H1 (cell line): ENCODE measurements around the gene MPEG1. TPM values are rescaled to one million over a fixed set of nuclear protein-coding genes. Genes with fewer than 3 reads are reported as not detected.

Source experiments
- CTCF ChIA-PET: fragments of 300-600 bp; sonication (Branson Sonifier 250); formaldehyde crosslinking; loops from one replicate; lab custom pipeline; 2021; ENCODE audit not compliant: partially characterized antibody; lab: Charles Lee
- POLR2A ChIA-PET: fragments of 300-600 bp; sonication (Branson Sonifier 250); formaldehyde crosslinking; loops from one replicate; lab custom pipeline; 2021; ENCODE audit warnings: inconsistent platforms; ENCODE audit not compliant: partially characterized antibody; lab: Charles Lee
- DNase-seq, 2 experiments: peaks; one replicate each; pipeline versions ENCODE4 v3.0.0 to v3.0.0-alpha.2; 2010 to 2022; ENCODE audit warnings: low spot score in 2 of 2, low read depth in 1 of 2, mixed read lengths in 1 of 2
- FAIRE-seq: peaks from 2 replicates; lab custom pipeline; 2011; peaks lifted over from hg19 to GRCh38; lab: Jason Lieb, UNC
- H2AFZ ChIP-seq: 2 replicates; pipeline ENCODE4 v1.8.1; 2012; ENCODE audit warnings: low read length, inconsistent platforms
- H2AK5ac ChIP-seq: 2 replicates; pipeline ENCODE4 v1.6.1; 2013; ENCODE audit warnings: low read depth, low read length
- H2BK120ac ChIP-seq: replicated peaks from 2 replicates; pipeline ENCODE3; 2013; ENCODE audit warnings: low read depth, low read length, inconsistent platforms
- H2BK12ac ChIP-seq: 2 replicates; pipeline ENCODE4 v1.6.1; 2013; ENCODE audit warnings: low read depth, low read length
- H2BK15ac ChIP-seq: 2 replicates; pipeline ENCODE4 v1.6.1; 2013; ENCODE audit warnings: low read length
- H2BK20ac ChIP-seq: 2 replicates; pipeline ENCODE4 v1.6.1; 2013; ENCODE audit warnings: low read length
- H2BK5ac ChIP-seq: 2 replicates; pipeline ENCODE4 v1.6.1; 2013; ENCODE audit warnings: low read depth, low read length
- H3K14ac ChIP-seq: 2 replicates; pipeline ENCODE4 v1.6.1; 2013; ENCODE audit warnings: inconsistent platforms; ENCODE audit not compliant: insufficient read length
- H3K18ac ChIP-seq: 2 replicates; pipeline ENCODE4 v1.6.1; 2013; ENCODE audit warnings: low read length; ENCODE audit errors: extremely low read depth
- H3K23ac ChIP-seq: 2 replicates; pipeline ENCODE4 v1.6.1; 2013; ENCODE audit warnings: inconsistent platforms; ENCODE audit not compliant: insufficient read length
- H3K23me2 ChIP-seq: 2 replicates; pipeline ENCODE4 v1.6.1; 2013; ENCODE audit warnings: low read depth, low read length
- H3K27ac ChIP-seq: 2 replicates; pipeline ENCODE4 v1.6.1; 2011; ENCODE audit warnings: low read depth, low read length, inconsistent platforms
- H3K27me3 ChIP-seq, 4 experiments: replicated peaks in 1 of 4; 1 replicate in 1 of 4; 2 replicates in 3 of 4; pipeline versions ENCODE4 v1.6.1 to v1.8.1; 2011 to 2013; ENCODE audit warnings: low read length in 3 of 4, mild to moderate bottlenecking in 3 of 4, inconsistent platforms in 2 of 4, mixed read lengths in 2 of 4, moderate library complexity in 1 of 4; ENCODE audit not compliant: control insufficient read depth in 3 of 4, insufficient read depth in 3 of 4; ENCODE audit errors: extremely low read depth in 1 of 4
- H3K36me3 ChIP-seq, 4 experiments: 2 replicates each; pipeline versions ENCODE4 v1.6.1 to v1.8.1; 2011 to 2013; ENCODE audit warnings: mild to moderate bottlenecking in 4 of 4, low read length in 3 of 4, moderate library complexity in 2 of 4, control low read depth in 1 of 4, inconsistent platforms in 1 of 4; ENCODE audit not compliant: insufficient read depth in 4 of 4, control insufficient read depth in 2 of 4
- H3K4ac ChIP-seq: replicated peaks from 2 replicates; pipeline ENCODE3; 2013; ENCODE audit warnings: low read length, low read depth, mixed read lengths, inconsistent platforms; ENCODE audit not compliant: insufficient read length
- H3K4me1 ChIP-seq, 4 experiments: replicated peaks in 1 of 4; 1 replicate in 1 of 4; 2 replicates in 3 of 4; pipeline versions ENCODE4 v1.6.1 to v1.8.1; 2011 to 2013; ENCODE audit warnings: low read length in 3 of 4, inconsistent platforms in 2 of 4, mixed read lengths in 1 of 4; ENCODE audit not compliant: insufficient read depth in 4 of 4, control insufficient read depth in 3 of 4
- H3K4me2 ChIP-seq, 2 experiments: 2 replicates each; pipeline versions ENCODE4 v1.6.1 to v1.8.1; 2011 to 2013; ENCODE audit warnings: low read depth in 2 of 2, low read length in 2 of 2, control low read depth in 1 of 2, inconsistent platforms in 1 of 2, mild to moderate bottlenecking in 1 of 2; ENCODE audit not compliant: insufficient read depth in 1 of 2
- H3K4me3 ChIP-seq, 4 experiments: fragments of 200-600, 300-600 bp in 1 of 4; sonication (generic), shearing (Covaris generic), sonication (Bioruptor Twin) in 1 of 4; 2 replicates each; pipeline versions ENCODE4 v1.5.1 to v1.8.1; 2011 to 2016; ENCODE audit warnings: low read length in 4 of 4, low read depth in 3 of 4, control low read depth in 2 of 4, inconsistent platforms in 2 of 4, mild to moderate bottlenecking in 2 of 4, mixed read lengths in 1 of 4, moderate library complexity in 1 of 4; ENCODE audit not compliant: insufficient read depth in 2 of 4; ENCODE audit errors: extremely low read depth in 1 of 4
- H3K56ac ChIP-seq: replicated peaks from 2 replicates; pipeline ENCODE3; 2013; ENCODE audit warnings: low read depth, mild to moderate bottlenecking, mixed read lengths, low read length, inconsistent platforms; ENCODE audit not compliant: insufficient read length
- H3K79me1 ChIP-seq: 2 replicates; pipeline ENCODE4 v1.6.1; 2013; ENCODE audit warnings: low read depth, low read length, control low read depth
- H3K79me2 ChIP-seq, 2 experiments: 2 replicates each; pipeline versions ENCODE4 v1.6.1 to v1.8.1; 2012 to 2013; ENCODE audit warnings: low read length in 2 of 2, mild to moderate bottlenecking in 2 of 2, inconsistent platforms in 1 of 2; ENCODE audit not compliant: insufficient read depth in 2 of 2, control insufficient read depth in 1 of 2
- H3K9ac ChIP-seq, 4 experiments: replicated peaks in 1 of 4; 1 replicate in 1 of 4; 2 replicates in 3 of 4; pipeline versions ENCODE4 v1.6.1 to v1.8.1; 2011 to 2013; ENCODE audit warnings: low read depth in 3 of 4, low read length in 3 of 4, control low read depth in 2 of 4, mild to moderate bottlenecking in 2 of 4, moderate library complexity in 2 of 4, inconsistent platforms in 1 of 4; ENCODE audit errors: extremely low read depth in 1 of 4
- H3K9me3 ChIP-seq, 2 experiments: 2 replicates each; pipeline versions ENCODE4 v1.6.1 to v1.8.1; 2012 to 2013; ENCODE audit warnings: mild to moderate bottlenecking in 2 of 2, moderate library complexity in 2 of 2, control low read depth in 1 of 2, inconsistent platforms in 1 of 2, low read depth in 1 of 2, low read length in 1 of 2, mixed read lengths in 1 of 2; ENCODE audit not compliant: insufficient read depth in 2 of 2
- H4K20me1 ChIP-seq, 2 experiments: replicated peaks in 1 of 2; 2 replicates each; pipeline versions ENCODE3 to v1.8.1; 2011 to 2013; ENCODE audit warnings: inconsistent platforms in 2 of 2, low read length in 2 of 2, mild to moderate bottlenecking in 1 of 2; ENCODE audit not compliant: insufficient read depth in 2 of 2, control insufficient read depth in 1 of 2
- H4K5ac ChIP-seq: 2 replicates; pipeline ENCODE4 v1.6.1; 2013; ENCODE audit warnings: low read length, low read depth, mixed read lengths, inconsistent platforms; ENCODE audit not compliant: insufficient read length
- H4K8ac ChIP-seq: 2 replicates; pipeline ENCODE4 v1.8.0; 2013; ENCODE audit warnings: mild to moderate bottlenecking, moderate library complexity, low read length, inconsistent platforms; ENCODE audit not compliant: insufficient read depth; ENCODE audit errors: extremely low read depth
- H4K91ac ChIP-seq: replicated peaks from 2 replicates; pipeline ENCODE3; 2013; ENCODE audit warnings: low read length, mixed read lengths, inconsistent platforms; ENCODE audit not compliant: insufficient read length
- BRCA1 ChIP-seq: IDR thresholded peaks from 2 replicates; pipeline ENCODE4 v1.6.1; 2012; ENCODE audit warnings: low read depth, low read length, improper control_type of control experiment
- EP300 ChIP-seq, 2 experiments: IDR thresholded peaks; 1 replicate in 1 of 2; 2 replicates in 1 of 2; pipeline ENCODE4 v1.6.1; 2011 to 2012; ENCODE audit warnings: low read depth in 2 of 2, low read length in 2 of 2, mild to moderate bottlenecking in 2 of 2, borderline replicate concordance in 1 of 2, inconsistent platforms in 1 of 2, moderate library complexity in 1 of 2
- FOSL1 ChIP-seq: IDR thresholded peaks from 2 replicates; pipeline ENCODE4 v1.6.1; 2011; ENCODE audit warnings: mild to moderate bottlenecking, low read depth, low read length, moderate library complexity; ENCODE audit not compliant: insufficient read depth
- POLR2AphosphoS5 ChIP-seq: IDR thresholded peaks from 2 replicates; pipeline ENCODE4 v1.6.1; 2011; ENCODE audit warnings: low read depth, low read length
- RFX5 ChIP-seq: IDR thresholded peaks from 2 replicates; pipeline ENCODE4 v1.6.1; 2011; ENCODE audit warnings: low read depth, low read length, improper control_type of control experiment, borderline replicate concordance
- TAF1 ChIP-seq: IDR thresholded peaks from 2 replicates; pipeline ENCODE4 v1.6.1; 2011; ENCODE audit warnings: mild to moderate bottlenecking, low read depth, low read length
- TEAD4 ChIP-seq: IDR thresholded peaks from 2 replicates; pipeline ENCODE4 v1.6.1; 2012; ENCODE audit warnings: low read depth, low read length, inconsistent platforms, mixed read lengths
- USF2 ChIP-seq: IDR thresholded peaks from 2 replicates; pipeline ENCODE4 v1.6.1; 2011; ENCODE audit warnings: low read length, improper control_type of control experiment
- WGBS, 2 experiments: shearing (Covaris generic) in 1 of 2; methylation state at CpG; one replicate each; pipeline versions ENCODE4 v1.1.6 to v1.1.7; 2013 to 2015; ENCODE audit warnings: low lambda C conversion rate in 2 of 2, mixed read lengths in 2 of 2, inconsistent platforms in 1 of 2, low coverage in 1 of 2, missing lambda C conversion rate in 1 of 2; ENCODE audit not compliant: insufficient replicate concordance in 2 of 2, insufficient coverage in 1 of 2, insufficient read length in 1 of 2; ENCODE audit errors: extremely low coverage in 1 of 2, missing lambda C conversion rate in 1 of 2; 5-methylcytosine and 5-hydroxymethylcytosine counted together
- polyA plus RNA-seq, 7 experiments: library from polyadenylated mRNA; depleted of rRNA in 3 of 7; stranded (reverse) in 5 of 7; unstranded in 2 of 7; fragments of >200 nt in 5 of 7; fragments of 200-250 nt in 2 of 7; gene quantifications; 1 replicate in 5 of 7; 2 replicates in 1 of 7; 4 replicates in 1 of 7; pipeline versions ENCODE4 v1.2.1 to v1.2.3, GENCODE V29; 2011 to 2013; ENCODE audit warnings: missing spikeins in 2 of 7, mixed read lengths in 2 of 7
- total RNA-seq: library from RNA; stranded (reverse); fragmentation: NEBNext Ultra II Directional; extraction: Animal tissue kit (Norgen Biotek cat#: 25700); gene quantifications from 2 replicates; pipeline ENCODE4 v1.2.1, GENCODE V29; 2021

Gene MPEG1
- total and polyA plus RNA-seq, 2 of the 8 experiments (the other 6 are each of a cell fraction or from before 2014, with no cell fraction given) = not detected

GRCh38 chr11:59221441-59221840, 8.7 kb upstream of the MPEG1 start:
- Histone ChIP-seq H4K8ac (no peak overlapping the region), H2BK120ac (no peak overlapping the region), H3K14ac (no peak overlapping the region), H3K79me1 (no peaks in the 10 kb centered on the region), H3K56ac (no peak overlapping the region), H2BK15ac (no peak overlapping the region), H2BK12ac (no peak overlapping the region), H3K27ac (no peak overlapping the region), H3K4me1 (no peaks in the 10 kb centered on the region), H3K9ac (no peak overlapping the region), H2BK20ac (no peak overlapping the region), H3K18ac (no peak overlapping the region), H3K27me3 (no peaks in the 10 kb centered on the region), H3K23me2 (no peaks in the 10 kb centered on the region; the same call in 1 of the 2 replicates), H3K79me2 (no peaks in the 10 kb centered on the region), H2AK5ac (no peak overlapping the region), H3K4ac (no peak overlapping the region), H4K20me1 (no peaks in the 10 kb centered on the region), H4K5ac (no peak overlapping the region), H2AFZ (no peak overlapping the region), H3K4me3 (no peak overlapping the region), H3K36me3 (no peaks in the 10 kb centered on the region), H3K4me2 (no peak overlapping the region), H4K91ac (no peak overlapping the region), H3K9me3 (no peaks in the 10 kb centered on the region), H3K23ac (no peak overlapping the region), H2BK5ac (no peak overlapping the region)
- no peak for DNase-seq
- no peak for FAIRE-seq
- 76% methylated on average over 4 of the region's 4 CpGs; no CpG with 5 or more reads in 1 of the 2 experiments for WGBS, 2 experiments
- ChIA-PET CTCF (interaction anchor here (0.8 to 5.1 kb wide), 6 partner anchors 15 to 217 kb away, joined by 3 to 25 read pairs (median 4); partner anchors contain the start of gene DTX4), POLR2A (no interaction called here)
- no peak for TF ChIP-seq TAF1
- no peak for TF ChIP-seq POLR2AphosphoS5
- no peak for TF ChIP-seq RFX5
- no peak for TF ChIP-seq TEAD4
- TF ChIP-seq BRCA1 = no peak
- TF ChIP-seq USF2 = no peak
- TF ChIP-seq EP300 (IDR thresholded peaks at IDR 0.05; ENCODE audit: borderline replicate concordance in 1 of 2, low read depth in 2 of 2, low read length in 2 of 2) = no peak
- TF ChIP-seq FOSL1 = no peak
